ENCODE results near the gene CAND2. TPM values are rescaled to one million over a fixed set of nuclear protein-coding genes. Genes with fewer than 3 reads are reported as not detected.

Gene CAND2
- total and polyA plus RNA-seq, 2 of the 8 experiments (the other 6 are each of a cell fraction or from before 2014, with no cell fraction given) = 8.7 TPM

- no peak overlapping the region for H4K91ac ChIP-seq (replicated peaks; ENCODE audit: insufficient read length, low read length)
- no peaks in the 10 kb centered on the region for H3K79me2 ChIP-seq (ENCODE audit: control insufficient read depth in 1 of 2, insufficient read depth in 2 of 2, low read length in 2 of 2)
- H3K36me3 ChIP-seq (ENCODE audit: control insufficient read depth in 2 of 4, insufficient read depth in 4 of 4, low read length in 3 of 4) = no peaks in the 10 kb centered on the region
- no peak overlapping the region for H4K8ac ChIP-seq (ENCODE audit: extremely low read depth, insufficient read depth, low read length)
- no peak overlapping the region for H2BK5ac ChIP-seq (ENCODE audit: low read depth, low read length)
- peaks cover 2% of the 10 kb centered on the region; the same call in 1 of the 2 replicates for H3K23me2 ChIP-seq (ENCODE audit: low read depth, low read length)
- no peak overlapping the region for H2BK15ac ChIP-seq (ENCODE audit: low read length)
- H2BK120ac ChIP-seq (replicated peaks; ENCODE audit: low read depth, low read length) = no peak overlapping the region
- CTCF ChIA-PET (ENCODE audit: partially characterized antibody) = interaction anchor here (1.1 to 4.0 kb wide), 7 partner anchors 18 to 73 kb away, joined by 3 to 13 read pairs (median 4); partner anchors contain the start of gene RPL32
- H2BK12ac ChIP-seq (ENCODE audit: low read depth, low read length) = no peak overlapping the region
- H2AK5ac ChIP-seq (ENCODE audit: low read depth, low read length) = no peak overlapping the region
- H3K27me3 ChIP-seq (replicated peaks in 1 of 4; ENCODE audit: control insufficient read depth in 3 of 4, extremely low read depth in 1 of 4, insufficient read depth in 3 of 4, low read length in 3 of 4) = peaks cover 0 to 3% (median 0%) of the 10 kb centered on the region in 4 experiments; a peak in 3 of 7 replicates
- H4K5ac ChIP-seq (ENCODE audit: insufficient read length, low read depth, low read length) = no peak overlapping the region
- no peaks in the 10 kb centered on the region for H4K20me1 ChIP-seq (replicated peaks in 1 of 2; ENCODE audit: control insufficient read depth in 1 of 2, insufficient read depth in 2 of 2, low read length in 2 of 2)
- H3K9me3 ChIP-seq (ENCODE audit: insufficient read depth in 2 of 2, low read depth in 1 of 2, low read length in 1 of 2) = no peaks in the 10 kb centered on the region
- H3K9ac ChIP-seq (replicated peaks in 1 of 4; ENCODE audit: extremely low read depth in 1 of 4, low read depth in 3 of 4, low read length in 3 of 4) = no peak overlapping the region
- H3K56ac ChIP-seq (replicated peaks; ENCODE audit: insufficient read length, low read depth, low read length) = no peak overlapping the region
- H3K23ac ChIP-seq (ENCODE audit: insufficient read length) = no peak overlapping the region
- H3K4me2 ChIP-seq (ENCODE audit: insufficient read depth in 1 of 2, low read depth in 2 of 2, low read length in 2 of 2) = peak overlapping the region; percentile 29 to 60
- H2BK20ac ChIP-seq (ENCODE audit: low read length) = no peak overlapping the region
- H3K14ac ChIP-seq (ENCODE audit: insufficient read length) = no peak overlapping the region
- H3K4ac ChIP-seq (replicated peaks; ENCODE audit: insufficient read length, low read depth, low read length) = no peak overlapping the region
- POLR2A ChIA-PET (ENCODE audit: partially characterized antibody) = interaction anchor here (0.8 to 1.3 kb wide), 3 partner anchors 12 to 71 kb away, joined by 3 to 5 read pairs (median 4); no protein-coding TSS in a partner anchor
- H2AFZ ChIP-seq (ENCODE audit: low read length) = no peak overlapping the region
- no peaks in the 10 kb centered on the region for H3K79me1 ChIP-seq (ENCODE audit: low read depth, low read length)
- WGBS, 2 experiments (ENCODE audit: extremely low coverage in 1 of 2, insufficient coverage in 1 of 2, insufficient read length in 1 of 2, insufficient replicate concordance in 2 of 2, low coverage in 1 of 2, low lambda C conversion rate in 2 of 2, missing lambda C conversion rate in 1 of 2) = 37% methylated on average over 19 of the region's 54 CpGs; no CpG with 5 or more reads in 1 of the 2 experiments
- no peak overlapping the region for H3K27ac ChIP-seq (ENCODE audit: low read depth, low read length)
- peak in 1 of 2 experiments; percentile 68 for DNase-seq (ENCODE audit: low read depth in 1 of 2, low spot score in 2 of 2)
- no peak for FAIRE-seq
- H3K18ac ChIP-seq (ENCODE audit: extremely low read depth, low read length) = no peak overlapping the region
- no peaks in the 10 kb centered on the region for H3K4me1 ChIP-seq (replicated peaks in 1 of 4; ENCODE audit: control insufficient read depth in 3 of 4, insufficient read depth in 4 of 4, low read length in 3 of 4)
- peak overlapping the region in 2 of 4 experiments; percentile 0 to 44; a peak in 4 of 8 replicates for H3K4me3 ChIP-seq (ENCODE audit: extremely low read depth in 1 of 4, insufficient read depth in 2 of 4, low read depth in 3 of 4, low read length in 4 of 4)
- TF ChIP-seq, protein P1, sequence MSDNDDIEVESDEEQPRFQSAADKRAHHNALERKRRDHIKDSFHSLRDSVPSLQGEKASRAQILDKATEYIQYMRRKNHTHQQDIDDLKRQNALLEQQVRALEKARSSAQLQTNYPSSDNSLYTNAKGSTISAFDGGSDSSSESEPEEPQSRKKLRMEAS (IDR thresholded peaks at IDR 0.05) = 0 out of 2 replicates have a peak, but pooled peaks have one; percentile 38
- no peak for TF ChIP-seq BRCA1 (IDR thresholded peaks at IDR 0.05; ENCODE audit: low read depth, low read length)
- TF ChIP-seq E2F6 (IDR thresholded peaks at IDR 0.05) = peak; percentile 74
- no peak for TF ChIP-seq CHD2 (IDR thresholded peaks at IDR 0.05; ENCODE audit: low read length)
- TF ChIP-seq SIN3A (conservative IDR thresholded peaks at IDR 0.05 in 1 of 2, IDR thresholded peaks at IDR 0.05 in 1 of 2; ENCODE audit: low read depth in 1 of 2, low read length in 2 of 2) = peak in 1 of 2 experiments; percentile 58; a peak in 1 of 4 replicates
- TF ChIP-seq SP2 (IDR thresholded peaks at IDR 0.05; ENCODE audit: low read length) = no peak
- no peak for TF ChIP-seq MAFK (IDR thresholded peaks at IDR 0.05; ENCODE audit: low read depth, low read length)
- no peak for TF ChIP-seq SP1 (IDR thresholded peaks at IDR 0.05; ENCODE audit: low read depth, low read length)
These were observed 27.6 kb upstream of the CAND2 start for GRCh38 chr3:12768579-12769527.

Data from H1 (cell line).